Gastroesophageal sphincter (tissue), 4 donors: ENCODE data around the gene C6orf89. TPM values are rescaled to one million over a fixed set of nuclear protein-coding genes. Genes with fewer than 3 reads are reported as not detected.

ENCODE experiments used
- ATAC-seq: fragments of 150-250 bp; one replicate; pipeline ENCODE4 v1.9.1; 2016; ENCODE audit warnings: mild to moderate bottlenecking, moderate library complexity
- H3K27ac ChIP-seq, 4 donors: fragments of 200-600 bp; sonication (generic) in 3 of 4; 1 replicate in 3 of 4; 2 replicates in 1 of 4; pipeline ENCODE4 v1.5.1; 2016 to 2019
- H3K27me3 ChIP-seq: fragments of 200-600 bp; sonication (generic); one replicate; pipeline ENCODE4 v1.5.1; 2019
- H3K36me3 ChIP-seq, 2 donors: fragments of 200-600 bp; sonication (generic); one replicate each; pipeline ENCODE4 v1.5.1; 2019; ENCODE audit warnings: control low read depth in 1 of 2
- H3K4me1 ChIP-seq, 3 donors: fragments of 200-600 bp; sonication (generic); 1 replicate in 2 of 3; 2 replicates in 1 of 3; pipeline ENCODE4 v1.5.1; 2016 to 2019; ENCODE audit warnings: control low read depth in 2 of 3
- H3K4me3 ChIP-seq, 2 donors: fragments of 200-600 bp; sonication (generic); one replicate each; pipeline ENCODE4 v1.5.1; 2019; ENCODE audit warnings: mild to moderate bottlenecking in 1 of 2, moderate library complexity in 1 of 2
- H3K9me3 ChIP-seq, 3 donors: fragments of 200-600 bp; sonication (generic); one replicate each; pipeline ENCODE4 v1.5.1; 2017 to 2019; ENCODE audit warnings: control low read depth in 2 of 3
- EP300 ChIP-seq: sonication (generic); formaldehyde crosslinking; IDR thresholded peaks from one replicate; pipeline ENCODE4 v1.6.1; 2017; ENCODE audit warnings: antibody characterized with exemption, mild to moderate bottlenecking
- POLR2A ChIP-seq, 2 donors: fragments of 450-650 bp; IDR thresholded peaks; one replicate each; pipeline ENCODE4 v1.6.1; 2017; ENCODE audit warnings: antibody characterized with exemption in 2 of 2, mild to moderate bottlenecking in 2 of 2, moderate library complexity in 1 of 2
- POLR2AphosphoS5 ChIP-seq: sonication (generic); formaldehyde crosslinking; IDR thresholded peaks from one replicate; pipeline ENCODE4 v1.6.1; 2017; ENCODE audit warnings: antibody characterized with exemption
- WGBS, 2 donors: methylation state at CpG; one replicate each; pipeline ENCODE4 v1.1.5; 2018; ENCODE audit warnings: low coverage in 1 of 2; 5-methylcytosine and 5-hydroxymethylcytosine counted together
- total RNA-seq, 4 donors: library from RNA; depleted of rRNA; stranded (reverse); fragments of >200 nt; gene quantifications; one replicate each; pipeline ENCODE4 v1.1.0, GENCODE V29; 2016
- TF ChIP-seq, protein P1 (sequence below), 4 experiments: fragments of 200-600 bp in 2 of 4; fragments of 450-650 bp in 2 of 4; sonication (generic) in 1 of 4; IDR thresholded peaks; one replicate each; pipeline ENCODE4 v1.5.1; 2017 to 2019; ENCODE audit warnings: antibody characterized with exemption in 4 of 4, mild to moderate bottlenecking in 2 of 4, moderate library complexity in 2 of 4

The C6orf89 gene
- total RNA-seq, 4 donors from 2014 or later: 62.1 to 73.8 (median 69.8) TPM

DNA sequence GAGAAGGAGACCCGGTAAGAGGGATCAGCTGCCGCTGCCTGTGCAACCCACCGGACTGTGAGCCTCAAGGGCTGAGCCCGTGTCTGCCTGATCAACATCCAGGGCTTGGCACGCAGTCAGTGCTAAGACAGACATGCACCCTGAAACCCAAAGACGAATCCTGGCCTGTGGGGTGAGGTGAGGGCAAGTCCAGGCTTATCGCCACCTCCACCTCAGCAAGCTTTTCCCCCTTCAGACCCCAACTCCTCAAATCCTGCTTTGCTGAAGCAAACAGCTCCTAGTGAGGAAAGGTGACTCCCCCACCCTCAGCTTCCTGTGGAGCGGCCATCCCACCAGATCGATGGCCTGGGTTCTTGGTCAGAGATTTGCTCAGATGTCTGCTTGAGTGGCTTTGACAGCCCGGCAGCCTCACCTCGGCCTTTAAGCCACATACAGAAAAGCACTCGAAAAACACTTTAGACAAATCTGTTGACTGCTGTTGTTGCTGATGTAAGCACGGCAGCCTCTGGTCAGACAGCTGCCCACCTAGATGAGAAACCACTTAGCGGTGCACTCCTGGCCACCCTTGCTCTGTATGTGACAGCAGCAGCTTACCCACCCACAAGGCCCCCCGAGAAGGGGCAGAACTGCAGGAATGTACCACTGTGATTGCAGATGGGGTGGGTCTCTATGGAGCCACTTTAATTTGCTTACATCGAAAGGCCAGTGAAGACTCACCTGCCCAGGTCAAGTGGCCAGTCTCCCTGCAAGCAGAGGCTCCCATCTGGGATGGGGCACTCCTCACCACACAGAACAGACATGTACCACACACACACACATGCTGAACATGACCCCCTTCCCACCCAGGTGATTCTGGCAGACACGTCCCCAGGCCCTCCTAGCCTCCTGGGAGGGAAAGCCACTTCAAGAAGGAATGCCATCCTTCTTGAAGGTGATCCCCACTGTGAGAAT lies 85.4 kb downstream of the C6orf89 start:
- no peak for ATAC-seq
- 70 to 90% methylated on average over 2 to 4 of the region's 17 CpGs for WGBS, 2 donors
- no peak overlapping the region for H3K4me3 ChIP-seq
- peaks cover 0 to 99% of the 10 kb centered on the region in 2 donors for H3K36me3 ChIP-seq
- no peaks in the 10 kb centered on the region for H3K27me3 ChIP-seq
- H3K4me1 ChIP-seq: peaks cover 0 to 37% (median 0%) of the 10 kb centered on the region in 3 donors
- TF ChIP-seq EP300 (no peak), POLR2A (IDR thresholded peaks at IDR 0.05) (no peak), POLR2AphosphoS5 (no peak)
- TF ChIP-seq, protein P1, sequence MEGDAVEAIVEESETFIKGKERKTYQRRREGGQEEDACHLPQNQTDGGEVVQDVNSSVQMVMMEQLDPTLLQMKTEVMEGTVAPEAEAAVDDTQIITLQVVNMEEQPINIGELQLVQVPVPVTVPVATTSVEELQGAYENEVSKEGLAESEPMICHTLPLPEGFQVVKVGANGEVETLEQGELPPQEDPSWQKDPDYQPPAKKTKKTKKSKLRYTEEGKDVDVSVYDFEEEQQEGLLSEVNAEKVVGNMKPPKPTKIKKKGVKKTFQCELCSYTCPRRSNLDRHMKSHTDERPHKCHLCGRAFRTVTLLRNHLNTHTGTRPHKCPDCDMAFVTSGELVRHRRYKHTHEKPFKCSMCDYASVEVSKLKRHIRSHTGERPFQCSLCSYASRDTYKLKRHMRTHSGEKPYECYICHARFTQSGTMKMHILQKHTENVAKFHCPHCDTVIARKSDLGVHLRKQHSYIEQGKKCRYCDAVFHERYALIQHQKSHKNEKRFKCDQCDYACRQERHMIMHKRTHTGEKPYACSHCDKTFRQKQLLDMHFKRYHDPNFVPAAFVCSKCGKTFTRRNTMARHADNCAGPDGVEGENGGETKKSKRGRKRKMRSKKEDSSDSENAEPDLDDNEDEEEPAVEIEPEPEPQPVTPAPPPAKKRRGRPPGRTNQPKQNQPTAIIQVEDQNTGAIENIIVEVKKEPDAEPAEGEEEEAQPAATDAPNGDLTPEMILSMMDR (IDR thresholded peaks at IDR 0.05): no peak
- no peaks in the 10 kb centered on the region for H3K9me3 ChIP-seq
- H3K27ac ChIP-seq: no peak overlapping the region

DNA sequence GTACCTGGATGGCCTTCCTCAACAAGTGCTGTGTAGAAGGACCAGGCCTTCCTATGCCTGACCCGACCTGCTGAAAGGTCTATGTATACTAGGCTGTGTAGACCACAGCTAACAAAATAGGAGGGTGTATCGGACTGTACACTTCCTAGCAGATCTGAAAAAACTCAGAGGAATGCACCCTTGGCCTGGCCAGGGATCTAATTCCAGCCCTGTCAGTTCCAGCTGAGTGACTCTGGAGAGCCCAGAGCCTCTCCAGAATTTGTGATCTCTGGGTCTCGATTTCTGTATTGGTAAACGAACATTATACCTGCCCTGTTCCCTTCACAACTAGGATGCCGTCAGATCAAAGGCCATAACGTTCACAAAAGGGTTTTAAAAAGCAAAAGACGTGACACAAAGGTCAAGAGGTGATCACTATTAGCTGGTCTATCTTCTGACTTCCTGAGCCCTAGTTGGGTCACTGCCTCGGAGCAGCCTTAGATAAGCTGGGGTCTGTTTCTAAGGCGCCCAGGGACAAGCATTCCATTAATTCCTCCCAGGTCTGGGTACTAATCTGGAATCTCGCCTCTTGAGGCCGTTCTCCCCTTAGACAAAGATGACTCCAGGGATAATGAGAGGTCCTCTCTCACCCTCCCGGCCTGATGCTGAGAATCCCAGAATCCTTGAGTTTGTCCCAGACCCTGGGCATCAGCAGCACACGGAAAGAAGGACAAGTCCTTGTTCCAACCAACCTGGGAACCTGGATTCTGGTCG lies 86.3 kb downstream of the C6orf89 start:
- Histone ChIP-seq H3K27me3 (no peaks in the 10 kb centered on the region), H3K9me3 (no peaks in the 10 kb centered on the region), H3K4me3 (no peak overlapping the region), H3K27ac (no peak overlapping the region), H3K36me3 (peaks cover 0 to 100% of the 10 kb centered on the region in 2 donors), H3K4me1 (peaks cover 0 to 37% (median 0%) of the 10 kb centered on the region in 3 donors)
- 74 to 80% methylated on average over 1 to 11 of the region's 14 CpGs for WGBS, 2 donors
- ATAC-seq: no peak
- no peak for TF ChIP-seq POLR2AphosphoS5
- TF ChIP-seq, protein P1 (IDR thresholded peaks at IDR 0.05): no peak
- TF ChIP-seq POLR2A (IDR thresholded peaks at IDR 0.05): no peak
- TF ChIP-seq EP300: no peak

DNA sequence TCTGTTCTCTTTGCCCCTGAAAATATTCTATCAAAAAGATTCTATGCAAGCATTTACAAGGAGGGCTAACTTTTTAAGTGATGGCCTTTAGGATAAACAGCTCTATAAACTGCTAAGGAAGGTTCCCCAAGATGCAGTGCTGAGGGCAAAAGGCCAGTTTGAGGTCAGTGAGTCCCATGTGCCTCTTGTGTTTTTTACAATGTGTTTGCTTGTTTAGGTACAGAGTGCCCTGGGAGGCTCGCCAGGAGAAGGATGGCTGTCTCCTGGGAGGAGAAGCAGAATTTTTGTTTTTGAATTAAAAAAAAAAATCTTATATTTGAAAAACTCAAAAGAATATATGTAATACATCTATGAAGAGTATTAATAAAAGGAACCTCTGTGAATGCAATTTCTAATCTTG lies 87.4 kb downstream of the C6orf89 start:
- H3K4me1 ChIP-seq: peaks cover 0 to 37% (median 0%) of the 10 kb centered on the region in 3 donors

DNA sequence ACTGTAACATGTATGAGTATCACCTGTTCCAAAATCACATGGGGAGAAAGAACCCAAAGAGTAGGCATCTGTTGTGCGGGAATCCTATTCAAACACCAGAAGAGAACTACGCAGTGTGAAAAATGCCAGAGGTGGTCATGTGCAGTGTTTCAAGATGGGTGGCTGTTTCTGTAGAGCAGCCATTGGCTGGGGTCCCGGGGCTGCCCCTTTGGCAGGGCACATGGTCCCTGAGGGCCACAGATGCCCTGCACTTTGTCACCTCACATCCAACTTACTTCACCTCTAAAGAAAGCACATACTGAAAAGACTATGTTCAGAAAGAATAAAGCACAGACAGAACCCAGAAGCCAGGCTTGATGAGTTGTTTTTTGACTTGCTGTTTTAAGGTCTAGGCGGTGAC lies 87.9 kb downstream of the C6orf89 start:
- Histone ChIP-seq H3K4me3 (no peak overlapping the region), H3K27me3 (no peaks in the 10 kb centered on the region), H3K27ac (peak overlapping the region in 1 of 4 donors; percentile 35), H3K36me3 (peaks cover 0 to 100% of the 10 kb centered on the region in 2 donors), H3K9me3 (no peaks in the 10 kb centered on the region), H3K4me1 (peaks cover 0 to 37% (median 0%) of the 10 kb centered on the region in 3 donors)
- ATAC-seq: no peak
- TF ChIP-seq POLR2AphosphoS5 (no peak), POLR2A (IDR thresholded peaks at IDR 0.05) (no peak), EP300 (no peak)
- TF ChIP-seq, protein P1 (IDR thresholded peaks at IDR 0.05): no peak
- 83 to 95% methylated on average over 3 to 4 of the region's 4 CpGs for WGBS, 2 donors

More for the DNA sequence above, 87.4 kb downstream of the C6orf89 start:
- Histone ChIP-seq H3K27me3 (no peaks in the 10 kb centered on the region), H3K36me3 (peaks cover 0 to 100% of the 10 kb centered on the region in 2 donors), H3K27ac (no peak overlapping the region), H3K9me3 (no peaks in the 10 kb centered on the region), H3K4me3 (no peak overlapping the region)
- 83 to 89% methylated on average over 1 of the region's 1 CpG for WGBS, 2 donors
- TF ChIP-seq, protein P1 (IDR thresholded peaks at IDR 0.05): no peak
- TF ChIP-seq POLR2AphosphoS5 (no peak), POLR2A (IDR thresholded peaks at IDR 0.05) (no peak), EP300 (no peak)
- ATAC-seq: no peak
